Natural killer cell (primary cell): ENCODE data around the gene CDC37L1. TPM values are rescaled to one million over a fixed set of nuclear protein-coding genes. Genes with fewer than 3 reads are reported as not detected.
A peak's percentile ranks its signal among the peaks of the same experiment; 100 is the strongest.

Experiments used
- ATAC-seq, 3 donors: fragments of 150-1000 bp in 2 of 3; fragments of 200-7000 bp in 1 of 3; cut with Tn5 transposase; 1 replicate in 1 of 3; 2 replicates in 2 of 3; pipeline ENCODE4 v1.10.0; 2021; ENCODE audit warnings: mild to moderate bottlenecking in 2 of 3, moderate library complexity in 2 of 3
- DNase-seq, 2 donors: peaks; one replicate each; pipeline versions ENCODE4 v3.0.0 to v3.0.0-alpha.2; 2013 to 2021; ENCODE audit warnings: mixed read lengths in 1 of 2
- H3K27ac ChIP-seq: one replicate; pipeline ENCODE4 v1.5.1; 2013; ENCODE audit warnings: mild to moderate bottlenecking, low read length
- H3K27me3 ChIP-seq: one replicate; pipeline ENCODE4 v1.6.1; 2013; ENCODE audit warnings: low read length; ENCODE audit not compliant: control insufficient read depth, insufficient read depth
- H3K36me3 ChIP-seq: one replicate; pipeline ENCODE4 v1.6.1; 2013; ENCODE audit warnings: low read length; ENCODE audit not compliant: control insufficient read depth, insufficient read depth
- H3K4me1 ChIP-seq: one replicate; pipeline ENCODE4 v1.6.1; 2013; ENCODE audit warnings: low read length; ENCODE audit not compliant: control insufficient read depth, insufficient read depth
- H3K4me3 ChIP-seq: one replicate; pipeline ENCODE4 v1.5.1; 2013; ENCODE audit warnings: low read length
- H3K9me3 ChIP-seq: one replicate; pipeline ENCODE4 v1.6.1; 2013; ENCODE audit warnings: low read length; ENCODE audit not compliant: control insufficient read depth, insufficient read depth
- H3K27ac Mint-ChIP-seq, 2 donors: one replicate each; pipeline ENCODE4 v1.8.0; 2022; ENCODE audit warnings: mild to moderate bottlenecking in 2 of 2, mixed read lengths in 2 of 2, moderate library complexity in 1 of 2
- H3K27me3 Mint-ChIP-seq, 2 donors: one replicate each; pipeline ENCODE4 v1.8.0; 2022; ENCODE audit warnings: low read depth in 2 of 2, mixed read lengths in 2 of 2
- H3K36me3 Mint-ChIP-seq: one replicate; pipeline ENCODE4 v1.8.0; 2022; ENCODE audit warnings: mixed read lengths
- H3K4me1 Mint-ChIP-seq, 2 donors: one replicate each; pipeline ENCODE4 v1.8.0; 2022; ENCODE audit warnings: mixed read lengths in 2 of 2
- H3K4me3 Mint-ChIP-seq: one replicate; pipeline ENCODE4 v1.8.0; 2022; ENCODE audit warnings: mild to moderate bottlenecking, moderate library complexity, mixed read lengths
- H3K9me3 Mint-ChIP-seq, 2 donors: one replicate each; pipeline ENCODE4 v1.8.0; 2022; ENCODE audit warnings: mixed read lengths in 2 of 2
- WGBS: methylation state at CpG from one replicate; pipeline ENCODE4 v1.1.7; 2013; ENCODE audit warnings: missing lambda C conversion rate; ENCODE audit not compliant: insufficient coverage; 5-methylcytosine and 5-hydroxymethylcytosine counted together
- intact Hi-C: fragments of 100-400 bp; cut with micrococcal nuclease; formaldehyde crosslinking; loops from one replicate; pipeline ENCODE4 v1.14.2; 2022
- total RNA-seq, 4 donors: library from RNA; stranded (reverse); fragments of 120-200 nt in 1 of 4; gene quantifications; one replicate each; pipeline versions ENCODE4 v1.2.3 to v1.2.4, GENCODE V29; 2013 to 2022
- TF ChIP-seq, protein P1 (sequence below): fragments of 200-600 bp; IDR thresholded peaks from one replicate; pipeline ENCODE4 v1.8.0; 2022; ENCODE audit warnings: antibody characterized with exemption

Gene CDC37L1
- total RNA-seq, 3 donors from 2014 or later (not counting 1 experiment from before 2014, with no cell fraction given) = 11.6 to 20.1 (median 13.0) TPM

DNA sequence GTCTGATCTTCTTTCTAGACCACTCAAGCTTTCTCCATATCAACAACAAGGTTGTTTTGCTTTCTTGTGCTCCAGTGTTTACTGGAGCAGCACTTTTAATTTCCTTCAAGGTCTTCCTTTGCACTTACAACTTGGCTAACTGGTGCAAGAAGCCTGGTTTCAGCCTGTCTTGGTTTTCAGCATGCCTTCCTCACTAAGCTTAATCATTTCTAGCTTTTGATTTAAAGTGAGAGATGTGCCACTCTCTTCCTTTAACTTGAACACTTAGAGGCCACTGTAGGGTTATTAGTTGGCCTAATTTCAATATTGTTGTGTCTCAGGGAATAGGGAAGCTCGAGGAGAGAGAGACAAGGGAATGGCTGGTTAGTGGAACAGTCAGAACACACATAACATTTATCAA, 48.2 kb downstream of the CDC37L1 start:
- intact Hi-C loops = no loop called here
- H3K36me3 ChIP-seq = peaks cover under 1% of the 10 kb centered on the region
- H3K4me1 Mint-ChIP-seq = peaks cover 36% of the 10 kb centered on the region in 2 donors
- H3K36me3 Mint-ChIP-seq = no peaks in the 10 kb centered on the region
- no peaks in the 10 kb centered on the region for H3K27me3 ChIP-seq
- TF ChIP-seq, protein P1, sequence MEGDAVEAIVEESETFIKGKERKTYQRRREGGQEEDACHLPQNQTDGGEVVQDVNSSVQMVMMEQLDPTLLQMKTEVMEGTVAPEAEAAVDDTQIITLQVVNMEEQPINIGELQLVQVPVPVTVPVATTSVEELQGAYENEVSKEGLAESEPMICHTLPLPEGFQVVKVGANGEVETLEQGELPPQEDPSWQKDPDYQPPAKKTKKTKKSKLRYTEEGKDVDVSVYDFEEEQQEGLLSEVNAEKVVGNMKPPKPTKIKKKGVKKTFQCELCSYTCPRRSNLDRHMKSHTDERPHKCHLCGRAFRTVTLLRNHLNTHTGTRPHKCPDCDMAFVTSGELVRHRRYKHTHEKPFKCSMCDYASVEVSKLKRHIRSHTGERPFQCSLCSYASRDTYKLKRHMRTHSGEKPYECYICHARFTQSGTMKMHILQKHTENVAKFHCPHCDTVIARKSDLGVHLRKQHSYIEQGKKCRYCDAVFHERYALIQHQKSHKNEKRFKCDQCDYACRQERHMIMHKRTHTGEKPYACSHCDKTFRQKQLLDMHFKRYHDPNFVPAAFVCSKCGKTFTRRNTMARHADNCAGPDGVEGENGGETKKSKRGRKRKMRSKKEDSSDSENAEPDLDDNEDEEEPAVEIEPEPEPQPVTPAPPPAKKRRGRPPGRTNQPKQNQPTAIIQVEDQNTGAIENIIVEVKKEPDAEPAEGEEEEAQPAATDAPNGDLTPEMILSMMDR = no peak
- no peaks in the 10 kb centered on the region for H3K9me3 ChIP-seq
- ATAC-seq (no peak), DNase-seq (no peak)
- no CpG with 5 or more reads among the region's 1 CpG for WGBS
- H3K4me3 ChIP-seq = no peak overlapping the region
- H3K27me3 Mint-ChIP-seq = no peaks in the 10 kb centered on the region
- no peaks in the 10 kb centered on the region for H3K4me1 ChIP-seq
- H3K4me3 Mint-ChIP-seq = no peak overlapping the region
- no peak overlapping the region for H3K27ac ChIP-seq
- H3K27ac Mint-ChIP-seq = peak overlapping the region in 1 of 2 donors; percentile 51
- no peaks in the 10 kb centered on the region for H3K9me3 Mint-ChIP-seq

DNA sequence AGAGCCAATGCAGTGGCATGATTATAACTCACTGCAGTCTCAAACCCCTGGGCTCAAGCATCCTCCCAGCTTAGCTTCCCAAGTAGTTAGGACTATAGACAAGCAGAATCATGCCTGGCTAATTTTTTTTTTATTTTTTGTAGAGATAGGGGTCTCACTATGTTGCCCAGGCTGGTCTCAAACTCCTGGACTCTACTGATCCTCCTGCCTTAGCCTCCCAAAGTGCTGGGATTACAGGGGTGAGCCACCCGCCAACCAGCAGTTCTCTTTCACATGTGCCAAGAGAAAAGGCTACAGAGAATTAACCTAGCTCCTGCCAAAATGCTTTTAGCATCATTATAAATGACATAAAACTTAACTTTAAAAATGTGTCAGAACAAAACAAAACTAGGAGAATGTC, 53.5 kb downstream of the CDC37L1 start:
- Mint-ChIP-seq H3K36me3 (no peaks in the 10 kb centered on the region), H3K4me1 (peaks cover 47 to 48% of the 10 kb centered on the region in 2 donors), H3K9me3 (no peaks in the 10 kb centered on the region), H3K27me3 (no peaks in the 10 kb centered on the region), H3K27ac (no peak overlapping the region), H3K4me3 (no peak overlapping the region)
- Histone ChIP-seq H3K4me1 (no peaks in the 10 kb centered on the region), H3K36me3 (no peaks in the 10 kb centered on the region), H3K4me3 (no peak overlapping the region), H3K27me3 (no peaks in the 10 kb centered on the region), H3K9me3 (no peaks in the 10 kb centered on the region), H3K27ac (no peak overlapping the region)
- WGBS = 90% methylated on average over 1 of the region's 1 CpG
- no peak for DNase-seq
- no peak for ATAC-seq
- TF ChIP-seq, protein P1 = no peak
- intact Hi-C loops = no loop called here

DNA sequence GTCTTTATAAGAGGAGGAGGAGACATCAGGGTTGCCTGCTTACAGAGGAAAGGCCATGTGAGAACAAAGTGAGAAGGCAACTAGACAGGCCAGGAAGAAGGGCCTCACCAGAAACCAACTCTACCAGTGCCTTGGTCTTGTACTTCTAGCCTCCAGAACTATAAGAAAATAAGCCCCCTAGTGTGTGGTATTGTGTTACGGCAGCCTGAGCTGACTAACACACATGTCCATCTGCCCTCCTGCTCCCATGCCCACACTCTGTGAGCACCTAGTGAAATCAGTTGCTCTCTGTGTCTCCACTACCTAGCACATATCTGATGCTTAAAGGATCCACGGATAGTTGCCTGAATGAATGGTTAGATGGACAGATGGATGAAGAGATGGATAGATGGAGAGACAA, 54.8 kb downstream of the CDC37L1 start:
- Mint-ChIP-seq H3K27me3 (no peaks in the 10 kb centered on the region), H3K27ac (peak overlapping the region in 1 of 2 donors; percentile 19), H3K36me3 (no peaks in the 10 kb centered on the region), H3K9me3 (no peaks in the 10 kb centered on the region), H3K4me1 (peaks cover 49 to 51% of the 10 kb centered on the region in 2 donors), H3K4me3 (no peak overlapping the region)
- Histone ChIP-seq H3K4me1 (peaks cover 6% of the 10 kb centered on the region), H3K27me3 (no peaks in the 10 kb centered on the region), H3K27ac (no peak overlapping the region), H3K4me3 (no peak overlapping the region), H3K9me3 (no peaks in the 10 kb centered on the region), H3K36me3 (no peaks in the 10 kb centered on the region)
- TF ChIP-seq, protein P1 = no peak
- intact Hi-C loops = no loop called here
- no peak for DNase-seq
- WGBS = 100% methylated on average over 1 of the region's 2 CpGs
- ATAC-seq = peak in 2 of 3 donors; percentile 24 to 26

DNA sequence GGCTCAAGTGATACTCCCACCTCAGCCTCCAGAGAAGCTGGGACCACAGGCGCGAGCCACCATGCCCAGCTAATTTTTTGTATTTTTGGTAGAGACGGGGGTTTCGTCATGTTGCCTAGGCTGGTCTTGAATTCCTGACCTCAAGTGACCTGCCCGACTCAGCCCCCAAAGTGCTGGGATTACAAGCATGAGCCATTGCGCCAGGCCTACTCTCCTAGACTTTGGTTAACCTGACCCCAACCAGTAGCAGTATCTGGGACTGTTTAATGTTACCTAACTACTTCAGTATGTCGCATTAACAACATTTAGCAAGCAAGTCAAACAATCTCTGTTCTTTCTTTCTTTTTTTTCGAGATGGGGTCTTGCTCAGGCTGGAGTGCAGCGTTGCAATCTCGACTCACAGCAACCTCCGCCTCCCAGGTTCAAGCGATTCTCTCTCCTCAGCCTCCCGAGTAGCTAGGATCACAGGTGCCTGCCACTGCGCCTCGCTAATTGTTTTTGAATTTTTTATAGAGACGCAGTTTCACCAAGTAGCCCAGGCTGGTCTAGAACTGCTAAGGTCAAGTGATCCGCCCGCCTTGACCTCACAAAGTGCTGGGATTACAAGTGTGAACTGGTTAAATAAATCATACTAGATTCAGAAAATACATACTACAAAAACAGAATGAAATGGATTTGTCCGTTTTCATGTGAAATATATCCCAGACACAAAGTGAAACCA, 59.7 kb downstream of the CDC37L1 start:
- H3K9me3 ChIP-seq = no peaks in the 10 kb centered on the region
- H3K4me3 Mint-ChIP-seq = peak overlapping the region; percentile 93
- H3K36me3 Mint-ChIP-seq = no peaks in the 10 kb centered on the region
- H3K27ac Mint-ChIP-seq = peak overlapping the region; percentile 90 to 91
- intact Hi-C loops = no loop called here
- H3K36me3 ChIP-seq = no peaks in the 10 kb centered on the region
- peaks cover 39% of the 10 kb centered on the region in 2 donors for H3K4me1 Mint-ChIP-seq
- TF ChIP-seq, protein P1 = no peak
- no peaks in the 10 kb centered on the region for H3K27me3 Mint-ChIP-seq
- peaks cover 20% of the 10 kb centered on the region for H3K4me1 ChIP-seq
- no peaks in the 10 kb centered on the region for H3K9me3 Mint-ChIP-seq
- ATAC-seq (no peak), DNase-seq (no peak)
- no peaks in the 10 kb centered on the region for H3K27me3 ChIP-seq
- H3K4me3 ChIP-seq = no peak overlapping the region
- H3K27ac ChIP-seq = no peak overlapping the region
- WGBS = 96% methylated on average over 19 of the region's 19 CpGs
